Retinal pigment epithelial cell (primary cell): ENCODE data around the gene RFX1.

Source experiments
- DNase-seq: peaks from one replicate; pipeline ENCODE4 v3.0.0-alpha.2; 2010; ENCODE audit warnings: low read depth
- H3K4me3 ChIP-seq: 2 replicates; pipeline ENCODE4 v1.5.1; 2011; ENCODE audit warnings: mild to moderate bottlenecking, low read length, control low read depth, moderate library complexity
- CTCF ChIP-seq: conservative IDR thresholded peaks from 2 replicates; pipeline ENCODE4 v1.5.1; 2011; ENCODE audit warnings: low read depth, low read length, control low read depth, inconsistent platforms

The RFX1 gene

GRCh38 chr19:13986348-13986904, 19.7 kb downstream of the RFX1 start:
- no peak overlapping the region for H3K4me3 ChIP-seq
- no peak for TF ChIP-seq CTCF
- no peak for DNase-seq

GRCh38 chr19:13985771-13986347, 20.3 kb downstream of the RFX1 start:
- no peak for TF ChIP-seq CTCF
- H3K4me3 ChIP-seq: no peak overlapping the region
- no peak for DNase-seq

GRCh38 chr19:13984875-13985741, 21.0 kb downstream of the RFX1 start:
- DNase-seq: no peak
- TF ChIP-seq CTCF: no peak
- H3K4me3 ChIP-seq: no peak overlapping the region

GRCh38 chr19:13984186-13984585, 21.9 kb downstream of the RFX1 start:
- H3K4me3 ChIP-seq: no peak overlapping the region
- no peak for TF ChIP-seq CTCF
- no peak for DNase-seq

- no peak for DNase-seq
- no peak for TF ChIP-seq CTCF
- no peak overlapping the region for H3K4me3 ChIP-seq
These were observed 22.8 kb downstream of the RFX1 start for GRCh38 chr19:13983213-13983889.

GRCh38 chr19:13982773-13983172, 23.3 kb downstream of the RFX1 start:
- no peak for TF ChIP-seq CTCF
- DNase-seq: no peak
- H3K4me3 ChIP-seq: no peak overlapping the region
